DND-41 (cell line): ENCODE data around the gene CAMSAP2.

ENCODE experiments used
- EZH2 ChIP-seq: IDR thresholded peaks from 3 replicates; pipeline ENCODE4 v1.6.1; 2012; ENCODE audit warnings: borderline replicate concordance, low read depth, mild to moderate bottlenecking, moderate library complexity, low read length, inconsistent platforms; ENCODE audit not compliant: severe bottlenecking
- TF ChIP-seq, protein P1 (sequence below): IDR thresholded peaks from 2 replicates; pipeline ENCODE4 v1.5.1; 2012; ENCODE audit warnings: borderline replicate concordance, low read length, moderate library complexity, mild to moderate bottlenecking; ENCODE audit not compliant: poor library complexity, severe bottlenecking; ENCODE audit errors: extremely low read depth

DNA sequence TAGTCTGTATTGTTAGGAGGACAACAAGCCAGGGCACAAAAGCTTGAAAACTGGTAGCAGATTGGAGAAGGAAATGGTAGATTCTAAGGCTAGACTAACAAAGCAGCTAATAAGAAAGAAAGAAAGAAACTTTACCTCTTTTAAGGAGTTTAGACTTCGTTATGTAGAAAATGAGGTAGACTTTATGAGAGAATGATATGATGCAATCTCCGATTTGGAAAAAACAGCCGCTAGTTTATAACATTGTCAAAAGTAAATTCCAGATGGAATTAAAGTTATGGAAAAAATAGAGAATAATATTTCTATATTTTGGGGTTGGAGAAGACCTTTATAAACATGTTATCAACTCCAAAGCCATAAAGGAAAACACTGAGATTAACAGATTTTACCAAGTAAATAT lies 67.0 kb downstream of the CAMSAP2 start:
- TF ChIP-seq, protein P1, sequence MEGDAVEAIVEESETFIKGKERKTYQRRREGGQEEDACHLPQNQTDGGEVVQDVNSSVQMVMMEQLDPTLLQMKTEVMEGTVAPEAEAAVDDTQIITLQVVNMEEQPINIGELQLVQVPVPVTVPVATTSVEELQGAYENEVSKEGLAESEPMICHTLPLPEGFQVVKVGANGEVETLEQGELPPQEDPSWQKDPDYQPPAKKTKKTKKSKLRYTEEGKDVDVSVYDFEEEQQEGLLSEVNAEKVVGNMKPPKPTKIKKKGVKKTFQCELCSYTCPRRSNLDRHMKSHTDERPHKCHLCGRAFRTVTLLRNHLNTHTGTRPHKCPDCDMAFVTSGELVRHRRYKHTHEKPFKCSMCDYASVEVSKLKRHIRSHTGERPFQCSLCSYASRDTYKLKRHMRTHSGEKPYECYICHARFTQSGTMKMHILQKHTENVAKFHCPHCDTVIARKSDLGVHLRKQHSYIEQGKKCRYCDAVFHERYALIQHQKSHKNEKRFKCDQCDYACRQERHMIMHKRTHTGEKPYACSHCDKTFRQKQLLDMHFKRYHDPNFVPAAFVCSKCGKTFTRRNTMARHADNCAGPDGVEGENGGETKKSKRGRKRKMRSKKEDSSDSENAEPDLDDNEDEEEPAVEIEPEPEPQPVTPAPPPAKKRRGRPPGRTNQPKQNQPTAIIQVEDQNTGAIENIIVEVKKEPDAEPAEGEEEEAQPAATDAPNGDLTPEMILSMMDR = no peak
- no peak for TF ChIP-seq EZH2
